ENCODE measurements around the gene METTL4.

The METTL4 gene, protein sequence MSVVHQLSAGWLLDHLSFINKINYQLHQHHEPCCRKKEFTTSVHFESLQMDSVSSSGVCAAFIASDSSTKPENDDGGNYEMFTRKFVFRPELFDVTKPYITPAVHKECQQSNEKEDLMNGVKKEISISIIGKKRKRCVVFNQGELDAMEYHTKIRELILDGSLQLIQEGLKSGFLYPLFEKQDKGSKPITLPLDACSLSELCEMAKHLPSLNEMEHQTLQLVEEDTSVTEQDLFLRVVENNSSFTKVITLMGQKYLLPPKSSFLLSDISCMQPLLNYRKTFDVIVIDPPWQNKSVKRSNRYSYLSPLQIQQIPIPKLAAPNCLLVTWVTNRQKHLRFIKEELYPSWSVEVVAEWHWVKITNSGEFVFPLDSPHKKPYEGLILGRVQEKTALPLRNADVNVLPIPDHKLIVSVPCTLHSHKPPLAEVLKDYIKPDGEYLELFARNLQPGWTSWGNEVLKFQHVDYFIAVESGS

DNA sequence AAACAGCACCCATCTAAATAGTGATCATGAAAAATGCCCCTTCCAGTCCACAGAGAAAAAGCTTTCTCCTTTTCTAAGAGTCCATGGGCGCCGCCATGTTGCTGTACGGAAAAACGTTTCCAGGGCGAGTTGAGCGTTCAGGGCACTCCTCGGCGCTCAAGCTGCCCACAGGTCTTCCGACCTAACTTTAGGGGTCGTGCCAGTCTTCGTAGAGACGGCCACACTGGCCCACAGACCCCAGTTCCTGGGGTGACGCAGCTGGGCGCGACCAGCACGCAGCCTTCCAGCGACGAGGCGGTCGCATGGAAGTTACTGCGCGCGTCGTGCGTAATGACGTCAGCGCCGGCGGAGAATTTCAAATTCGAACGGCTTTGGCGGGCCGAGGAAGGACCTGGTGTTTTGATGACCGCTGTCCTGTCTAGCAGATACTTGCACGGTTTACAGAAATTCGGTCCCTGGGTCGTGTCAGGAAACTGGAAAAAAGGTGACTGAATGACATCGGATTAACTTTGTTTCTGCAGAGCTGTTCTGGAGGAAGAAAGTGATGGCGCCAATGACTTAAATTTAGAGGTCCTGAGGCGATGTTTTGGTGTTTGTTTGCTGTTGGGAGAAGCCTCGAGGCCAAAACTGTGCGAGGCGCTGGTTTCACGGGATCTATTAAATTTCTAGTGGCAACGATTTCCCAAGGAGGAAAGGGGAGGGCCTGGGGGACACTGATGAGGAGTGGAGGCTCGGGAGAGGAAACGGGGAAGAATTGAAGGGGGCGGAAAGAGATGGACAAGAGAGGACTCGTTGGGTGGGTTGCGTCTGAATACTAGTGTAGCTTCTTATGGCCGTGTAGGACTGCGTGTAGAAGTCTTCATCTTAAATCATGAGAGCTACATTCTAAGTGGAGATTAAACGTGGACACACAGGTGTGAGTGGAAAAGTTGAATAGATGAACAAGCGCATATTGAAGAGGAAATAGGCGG, at the start of gene METTL4, which contains the start of gene NDC80:
Gene METTL4, minus strand, starts transcription at position 306 of the 971 bp plus-strand sequence. CDS start 4,289 bp downstream, outside the sequence.
Gene NDC80, plus strand, starts transcription at position 358 of the 971 bp plus-strand sequence. CDS start 1,429 bp downstream, outside the sequence.
- DNase-seq, result peak; percentile 77 to 88

DNA sequence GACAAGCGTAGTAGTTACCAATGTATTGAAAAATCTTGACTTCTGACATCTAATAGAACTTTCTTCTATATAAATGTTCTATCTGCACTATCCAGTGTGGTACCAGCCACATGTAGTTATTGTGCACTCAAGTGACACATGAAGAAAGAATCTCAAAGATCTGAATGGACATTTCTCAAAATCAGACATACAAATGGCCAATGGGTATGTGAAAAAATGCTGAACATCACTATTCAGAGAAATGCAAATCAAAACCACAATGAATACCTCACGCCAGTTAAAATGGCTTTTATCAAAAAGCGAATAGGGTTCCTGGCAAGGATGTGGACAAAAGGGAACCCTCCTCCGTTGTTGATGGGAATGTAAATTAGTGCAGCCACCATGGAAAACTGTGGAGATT, 46.7 kb upstream of the METTL4 start:
- no peak for DNase-seq

DNA sequence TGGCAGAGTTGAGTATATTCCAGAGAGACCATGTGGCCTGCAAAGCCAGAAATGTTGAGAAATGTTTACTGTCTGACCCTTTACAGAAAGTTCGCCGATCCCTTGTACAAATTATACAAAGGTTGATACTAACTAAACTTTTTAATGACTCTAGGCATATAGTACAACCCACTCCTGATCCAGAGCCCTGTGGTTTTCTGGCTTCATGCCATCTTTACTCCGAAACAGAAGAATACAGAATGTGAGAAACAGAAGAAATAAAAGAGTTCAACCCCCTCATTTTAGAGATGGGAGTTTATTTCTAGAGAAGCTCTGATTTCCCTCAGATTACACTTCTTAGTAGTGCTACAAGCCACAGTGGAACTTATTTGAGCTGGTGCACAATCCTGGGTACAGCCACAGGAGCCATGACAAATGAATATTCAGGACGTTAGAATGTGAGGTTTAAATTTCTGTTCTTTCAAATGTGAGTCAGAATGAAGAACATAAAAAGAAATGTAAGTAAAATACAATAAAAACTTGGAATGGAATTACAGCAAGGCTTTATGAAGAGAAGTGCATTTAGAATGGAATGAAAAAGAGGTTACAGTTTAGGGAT, 46.2 kb upstream of the METTL4 start:
- no peak for DNase-seq

DNA sequence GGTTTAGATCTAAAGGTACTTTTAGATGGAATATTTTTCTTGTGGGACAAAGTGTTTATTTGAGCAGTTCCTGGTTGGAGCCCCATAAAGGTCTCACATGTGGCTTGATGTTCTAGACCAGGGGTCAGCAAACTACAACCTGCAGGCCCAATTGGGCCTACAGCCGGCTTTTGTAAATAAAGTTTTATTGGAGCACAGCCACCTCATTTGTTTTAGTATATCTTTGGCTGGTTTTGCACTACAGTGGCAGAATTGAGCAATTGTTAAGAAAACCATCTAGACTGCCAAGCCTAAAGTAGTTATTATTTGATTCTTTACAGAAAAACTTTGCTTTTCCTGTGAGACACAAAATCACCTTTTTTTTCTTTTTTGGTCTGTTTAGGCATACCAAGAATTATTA, 41.7 kb upstream of the METTL4 start:
- no peak for DNase-seq

DNA sequence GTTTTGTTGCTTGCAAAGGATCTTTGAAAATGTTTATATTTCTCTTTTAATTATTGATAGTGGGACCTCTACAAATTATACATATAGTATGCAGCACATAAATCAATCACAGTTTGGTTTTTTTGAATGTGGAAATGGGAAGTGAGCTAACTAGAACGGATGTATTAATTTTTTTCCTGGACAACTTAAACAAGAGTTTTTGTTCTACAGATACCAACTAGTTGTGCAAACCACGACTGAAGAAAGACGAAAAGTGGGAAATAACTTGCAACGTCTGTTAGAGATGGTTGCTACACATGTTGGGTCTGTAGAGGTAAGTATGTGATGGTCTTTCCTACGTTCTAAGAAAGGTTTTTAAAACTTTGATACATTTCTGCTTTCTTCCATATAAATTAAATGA, 39.2 kb upstream of the METTL4 start:
- no peak for DNase-seq

DNA sequence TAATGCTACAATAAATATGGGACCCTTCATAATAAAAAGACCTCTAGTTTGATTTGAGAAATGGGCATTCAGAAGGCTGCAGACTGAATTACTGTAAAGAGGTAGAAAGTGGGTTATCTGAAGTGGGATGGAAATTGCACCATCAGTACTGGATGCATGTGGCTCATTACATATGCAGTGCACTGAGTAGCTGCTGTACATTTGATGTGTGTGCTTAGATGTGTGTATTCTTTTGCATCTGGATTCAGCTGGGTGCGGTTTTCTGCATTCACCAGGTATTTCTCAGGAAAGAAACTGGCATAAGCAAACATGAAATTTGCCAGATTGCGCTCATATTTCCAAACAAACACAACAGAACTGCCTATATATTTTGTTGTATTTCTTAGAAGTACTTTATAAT, 38.3 kb upstream of the METTL4 start:
- DNase-seq, result no peak

DNA sequence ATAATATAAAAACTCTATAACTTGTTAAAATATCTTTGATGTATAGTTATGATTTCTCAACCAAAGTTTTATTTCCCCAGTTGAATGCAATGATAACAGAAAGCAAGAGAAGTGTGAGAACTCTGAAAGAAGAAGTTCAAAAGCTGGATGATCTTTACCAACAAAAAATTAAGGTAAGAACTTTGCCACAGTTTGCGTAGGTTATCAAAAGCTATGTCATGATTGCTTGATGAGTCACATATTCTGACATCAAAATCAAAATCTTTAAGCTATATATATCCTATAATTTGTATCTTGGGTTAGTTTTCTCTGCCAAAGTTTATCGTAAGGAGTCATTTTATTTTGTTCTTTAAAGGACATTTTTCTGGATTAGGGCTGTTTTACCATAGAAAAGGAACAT, 35.0 kb upstream of the METTL4 start:
- DNase-seq, result no peak

DNA sequence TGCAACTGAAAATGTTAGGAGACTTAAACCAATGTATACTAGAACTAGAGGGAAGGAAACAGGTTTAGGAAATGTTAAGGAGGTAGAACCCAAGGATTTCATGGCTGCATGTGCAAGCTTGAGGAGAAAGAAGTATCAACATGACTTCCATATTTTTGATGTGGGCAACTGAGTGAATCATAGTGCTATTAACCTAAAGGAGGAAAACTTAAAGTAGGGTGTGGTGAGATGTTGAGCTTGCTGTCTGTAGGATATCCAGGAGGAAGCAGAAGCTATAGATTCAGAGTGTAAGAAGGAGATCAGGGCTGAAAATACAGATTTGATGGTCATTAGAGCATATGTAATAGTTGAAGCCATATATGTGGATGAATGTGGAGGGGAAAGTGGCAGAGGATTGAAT, 31.5 kb upstream of the METTL4 start:
- no peak for DNase-seq

DNA sequence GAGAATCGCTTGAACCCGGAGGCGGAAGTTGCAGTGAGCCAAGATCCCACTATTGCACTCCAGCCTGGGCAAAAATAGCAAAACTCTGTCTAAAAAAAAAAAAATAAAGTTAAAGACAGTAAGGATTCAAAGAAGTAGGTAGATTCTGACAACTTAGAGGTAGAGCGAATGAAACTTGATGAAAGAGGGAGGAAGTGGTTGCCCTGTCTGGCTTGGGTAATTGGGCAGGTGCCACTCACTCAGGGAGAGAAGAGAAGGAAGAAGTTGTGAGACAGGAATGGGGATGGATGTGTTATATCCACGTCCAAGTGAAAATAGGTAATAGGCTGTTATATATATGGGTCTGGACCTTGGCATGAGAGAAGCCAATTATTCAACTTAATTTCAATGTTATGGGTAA, 26.3 kb upstream of the METTL4 start:
- DNase-seq, result no peak

DNA sequence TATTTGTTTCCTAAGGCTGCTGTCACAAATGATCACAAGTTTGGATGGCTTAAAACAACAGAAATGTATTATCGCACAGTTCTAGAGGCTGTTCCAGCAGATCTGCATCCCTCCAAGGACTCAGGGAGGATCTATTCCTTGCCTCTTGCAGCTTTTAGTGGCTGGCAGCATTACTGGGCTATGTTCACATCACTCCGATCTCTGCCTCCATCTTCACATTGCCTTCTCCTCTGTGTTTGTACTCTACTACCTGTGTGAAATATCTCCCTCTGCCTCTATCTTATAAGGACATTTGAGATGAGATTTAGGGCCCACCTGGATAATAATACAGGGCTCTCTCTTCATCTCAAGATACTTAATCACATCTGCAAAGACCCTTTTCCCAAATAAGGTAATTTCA, 19.0 kb upstream of the METTL4 start:
- DNase-seq, result no peak

DNA sequence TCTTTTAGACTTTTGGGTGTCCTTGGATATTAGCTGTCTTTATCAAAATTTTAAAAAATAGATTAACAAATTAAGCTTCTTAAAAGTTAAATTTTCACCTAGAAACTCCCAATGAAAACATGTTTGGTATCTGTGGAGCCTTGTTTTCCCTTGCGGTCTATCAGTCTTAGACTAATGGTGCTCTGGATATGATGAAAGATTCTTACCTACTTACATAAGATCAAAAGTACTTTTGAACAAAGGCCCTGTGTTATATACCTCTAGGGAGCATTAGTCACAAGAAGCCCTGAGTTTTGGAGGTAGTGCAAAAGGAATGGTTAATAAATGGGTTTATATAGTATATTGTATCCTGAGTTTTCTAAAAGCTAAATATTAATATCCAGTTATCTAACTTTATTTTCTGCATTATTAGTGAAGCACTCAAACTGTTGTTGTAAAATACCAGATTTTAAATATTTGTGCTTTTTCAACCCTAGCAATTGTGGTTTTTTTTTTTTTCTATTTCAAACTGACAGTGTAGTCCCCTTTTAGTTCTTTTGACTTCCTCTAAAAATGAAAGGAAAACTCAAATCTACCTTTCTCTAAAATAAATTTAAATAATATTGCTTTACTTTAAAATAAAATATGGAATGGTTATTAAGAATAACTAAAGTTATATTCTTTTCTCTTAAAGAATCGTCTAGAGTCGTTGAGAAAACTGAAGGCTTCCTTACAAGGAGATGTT, 18.2 kb upstream of the METTL4 start:
- no peak for DNase-seq

DNA sequence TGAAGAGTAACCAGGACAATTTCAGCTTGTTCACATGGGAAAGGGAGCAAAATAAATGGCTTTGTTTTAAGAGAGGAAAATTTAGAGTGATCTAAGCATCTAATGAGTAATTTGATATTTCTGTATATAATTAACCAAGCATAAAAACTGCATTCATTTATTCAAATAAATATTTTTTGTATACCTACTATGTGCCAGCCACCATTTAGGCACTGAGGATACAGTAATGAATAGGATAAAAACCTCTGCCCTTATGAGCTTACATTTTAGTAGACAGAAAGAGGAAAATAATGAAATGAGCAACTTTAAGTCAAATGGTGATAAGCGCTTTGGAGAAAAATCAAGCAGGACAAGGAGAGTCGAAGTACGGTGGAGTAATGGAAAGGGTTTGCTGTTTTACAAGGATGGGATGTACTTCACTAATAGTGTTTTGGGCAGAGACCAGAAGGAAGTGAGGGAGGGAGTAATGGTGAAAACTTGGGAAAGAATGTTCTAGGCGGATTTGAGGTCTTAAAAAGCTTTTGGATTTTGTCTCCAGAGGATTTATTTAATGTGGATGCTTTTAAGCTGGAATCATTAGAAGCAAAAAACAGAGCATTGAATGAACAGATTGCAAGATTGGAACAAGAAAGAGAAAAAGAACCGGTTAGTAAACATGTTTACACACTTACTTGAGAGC, 17.5 kb upstream of the METTL4 start:
- DNase-seq, result no peak

DNA sequence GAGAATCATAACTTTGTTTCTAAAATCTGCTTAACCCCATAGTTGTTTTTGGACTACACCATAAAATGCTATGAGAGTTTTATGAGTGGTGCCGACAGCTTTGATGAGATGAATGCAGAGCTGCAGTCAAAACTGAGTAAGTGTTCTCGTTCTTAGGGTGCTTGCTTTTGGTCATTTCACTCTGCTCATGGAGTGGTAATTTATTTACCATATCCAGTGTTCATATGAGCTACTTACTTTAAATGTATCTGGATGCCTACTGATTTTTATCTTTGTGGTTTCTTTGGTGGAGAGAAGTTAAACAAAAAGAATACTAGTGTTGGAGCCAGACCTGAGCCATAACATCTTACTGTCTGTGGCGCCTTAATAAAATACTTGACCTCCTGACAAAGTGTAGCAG, 16.5 kb upstream of the METTL4 start:
- DNase-seq, result no peak

DNA sequence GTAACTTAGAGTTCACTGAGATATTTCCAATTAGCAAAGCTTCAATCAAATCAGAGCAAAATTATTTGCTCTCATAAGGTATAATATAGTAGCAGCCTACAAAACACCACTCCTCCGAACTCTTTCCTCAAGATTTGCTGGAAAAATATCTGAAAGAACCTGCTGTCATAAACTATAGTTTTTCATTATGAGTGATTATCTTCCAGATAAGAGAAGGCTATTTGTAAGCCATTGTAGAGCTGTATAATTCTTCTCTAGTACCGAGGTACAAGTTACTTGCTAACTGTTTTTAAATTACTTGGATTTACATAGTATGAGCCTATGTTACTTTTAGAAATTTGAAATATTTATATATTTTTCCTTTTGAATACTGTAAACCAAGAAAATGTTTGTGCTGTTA, 2.1 kb upstream of the METTL4 start:
- DNase-seq, result no peak

DNA sequence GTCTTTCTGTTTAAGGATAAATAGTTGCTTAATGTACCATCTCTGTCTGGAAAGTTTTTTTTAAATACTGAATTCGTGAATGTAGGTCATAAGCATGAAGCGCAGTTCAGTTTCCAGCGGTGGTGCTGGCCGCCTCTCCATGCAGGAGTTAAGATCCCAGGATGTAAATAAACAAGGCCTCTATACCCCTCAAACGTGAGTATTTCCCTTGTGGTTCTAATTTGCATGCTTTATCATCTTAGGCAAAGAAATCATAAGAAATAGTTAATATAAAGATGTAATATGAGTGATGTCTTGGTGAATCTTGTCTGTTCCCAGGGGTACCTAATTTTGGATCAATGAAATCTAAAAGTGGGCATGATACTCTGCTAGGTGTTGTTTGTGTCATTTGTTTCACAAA, 1.6 kb upstream of the METTL4 start:
- DNase-seq, result no peak

DNA sequence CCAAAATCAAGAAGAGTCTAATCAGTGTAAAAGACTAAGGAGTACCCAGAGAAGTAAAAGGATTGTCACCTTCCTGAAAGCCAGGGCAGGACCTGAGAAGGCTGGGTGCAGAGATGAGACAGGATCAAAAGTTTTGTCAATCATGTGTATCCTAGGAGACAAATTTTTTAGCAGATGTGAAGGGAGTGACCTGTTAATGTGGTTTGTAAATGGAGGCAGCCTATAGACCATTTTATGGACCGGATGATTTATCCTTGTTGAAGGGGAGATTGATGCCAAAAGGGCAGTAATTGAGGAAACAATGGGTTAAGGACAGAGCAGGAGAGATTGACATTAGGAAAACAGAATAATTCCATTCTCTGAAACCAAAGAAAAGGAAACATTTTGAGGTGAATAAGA, 865 bp upstream of the METTL4 start:
- DNase-seq, result no peak

DNA sequence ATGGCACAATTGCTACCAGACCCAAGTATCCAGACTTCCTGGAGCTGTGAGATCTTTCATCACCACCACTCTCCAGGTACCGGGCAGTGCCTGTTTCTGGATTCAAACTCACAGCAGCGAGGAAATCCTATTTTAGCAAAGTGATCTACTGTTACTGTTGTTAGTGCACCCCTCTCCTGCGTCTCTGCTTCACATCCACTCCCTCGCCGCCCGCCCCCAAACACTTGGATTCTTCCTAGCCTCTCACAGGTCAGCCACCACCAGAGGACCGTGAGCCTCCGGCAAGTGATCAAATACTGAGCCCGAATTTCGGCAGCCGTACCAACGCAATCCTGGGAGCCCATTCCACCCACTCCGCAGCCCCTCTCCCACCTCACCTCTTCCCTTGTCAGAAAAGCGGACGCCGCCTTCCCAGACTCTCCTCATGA, 519 bp downstream of the METTL4 start:
- peak; percentile 17 to 46 for DNase-seq

DNA sequence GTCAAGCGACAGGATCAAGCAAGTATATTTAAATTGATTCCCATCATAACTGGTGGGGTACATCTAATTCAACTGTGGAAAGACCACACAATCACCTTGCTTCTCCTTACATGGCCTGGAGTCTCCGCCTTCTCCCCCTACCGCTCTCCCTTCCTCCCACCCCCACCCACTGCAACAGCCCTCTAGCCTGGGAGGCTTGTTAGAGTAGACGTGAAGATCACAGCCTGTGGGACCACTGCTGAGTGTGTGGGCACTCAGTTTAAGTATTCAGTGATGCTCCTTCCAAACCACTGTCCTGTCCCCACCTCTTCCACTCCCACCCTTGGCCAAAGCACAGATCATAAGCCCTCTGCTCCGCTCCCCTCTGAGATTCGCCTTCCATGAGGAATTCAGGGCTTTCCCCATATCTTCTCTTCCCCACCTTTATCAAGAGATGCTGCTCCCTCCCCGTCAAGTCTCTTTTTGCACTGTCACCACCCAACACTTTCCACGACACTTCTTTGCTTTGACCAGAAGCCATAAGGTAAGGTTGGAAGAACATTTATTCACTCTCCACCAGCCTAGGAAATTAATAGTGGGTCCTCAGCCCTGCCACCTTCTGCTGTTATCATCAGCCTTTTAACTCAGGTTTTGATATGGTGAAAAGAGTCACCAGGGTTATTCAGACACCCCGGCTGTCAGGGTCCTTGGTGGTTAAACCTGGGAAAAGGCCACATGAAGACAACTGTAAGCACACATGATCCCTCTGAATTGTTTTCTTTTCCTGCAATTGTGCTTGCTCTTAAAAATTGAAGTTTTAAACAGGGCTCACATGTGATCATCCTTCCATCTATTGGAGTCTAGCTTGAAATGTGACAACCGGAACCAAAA, 1.7 kb downstream of the METTL4 start:
- DNase-seq, result no peak

DNA sequence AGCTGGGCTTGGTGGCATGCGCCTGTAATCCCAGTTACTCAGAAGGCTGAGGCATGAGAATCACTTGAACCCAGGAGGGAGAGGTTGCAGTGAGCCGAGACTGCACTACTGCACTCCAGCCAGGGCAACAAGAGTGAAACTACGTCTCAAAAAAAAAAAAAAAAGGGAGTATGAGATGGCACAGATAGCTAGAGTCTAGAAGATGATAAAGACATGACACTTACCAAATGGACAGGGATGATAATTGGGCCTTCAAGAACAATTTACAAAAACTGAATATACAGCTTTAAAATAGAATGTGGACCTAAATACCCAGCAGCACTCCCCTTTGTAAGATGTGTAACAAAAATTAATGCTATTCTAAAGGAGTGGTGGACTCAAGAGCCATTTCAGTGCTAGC, 2.7 kb downstream of the METTL4 start:
- no peak for DNase-seq

DNA sequence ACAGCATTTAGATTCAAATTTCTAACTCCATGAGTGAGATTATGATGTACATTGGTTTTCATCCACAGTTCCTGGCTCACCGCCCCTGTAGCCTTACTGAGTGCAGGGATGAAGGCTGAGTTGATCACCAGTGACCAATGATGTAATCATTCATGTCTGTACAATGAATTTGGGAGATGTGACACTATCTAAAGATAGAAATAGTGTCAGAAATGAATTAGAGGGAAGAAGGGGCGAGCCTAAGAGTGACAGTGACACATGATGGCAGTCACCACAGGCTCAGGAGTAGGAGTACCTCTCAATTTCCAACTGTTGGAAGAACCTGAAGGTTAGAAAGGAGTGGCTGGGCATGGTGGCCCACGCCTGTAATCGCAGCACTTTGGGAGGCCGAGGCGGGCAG, 3.2 kb downstream of the METTL4 start:
- no peak for DNase-seq

DNA sequence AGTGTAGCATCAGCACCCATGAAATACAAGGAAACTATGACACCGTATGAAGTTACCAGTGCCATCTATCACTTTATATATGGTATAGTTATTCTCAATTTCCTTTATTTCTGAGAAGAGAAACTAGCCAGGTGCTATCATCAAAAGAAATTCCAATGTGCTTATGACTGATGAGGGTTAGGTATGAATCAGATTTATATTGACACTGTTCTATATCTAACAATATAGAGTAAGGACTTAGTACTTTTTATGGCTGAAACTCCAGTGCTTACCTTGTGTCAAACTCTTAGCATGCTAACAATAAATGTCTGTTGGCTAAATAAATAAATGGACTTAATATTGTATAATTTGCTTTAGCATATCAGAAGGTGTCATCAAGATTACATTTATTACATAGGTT, 6.9 kb downstream of the METTL4 start:
- DNase-seq, result no peak
